ENCODE data around the gene SPOCK1. TPM values are rescaled to one million over a fixed set of nuclear protein-coding genes. Genes with fewer than 3 reads are reported as not detected.

The SPOCK1 gene
- polyA plus RNA-seq, 1 experiment, result 304 TPM

DNA sequence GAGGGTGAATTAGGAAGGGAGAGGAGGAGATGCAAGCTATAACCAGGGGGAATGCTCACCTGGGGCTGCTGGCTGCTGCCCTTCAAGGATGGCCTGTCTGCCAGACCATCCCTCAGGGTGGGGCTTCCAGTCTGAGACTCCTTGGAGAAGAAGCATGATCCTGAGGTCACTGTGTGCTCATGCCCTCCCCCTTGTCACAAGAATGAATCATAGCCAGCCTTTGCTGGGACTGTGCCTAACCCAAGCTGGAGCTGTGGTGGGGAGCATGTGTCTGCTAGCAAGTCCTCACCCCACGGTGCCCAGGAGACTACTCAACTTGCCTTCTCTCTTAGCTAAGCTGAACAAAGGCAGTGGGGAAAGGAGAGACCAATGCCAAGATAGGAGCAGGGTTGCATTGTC lies 463.6 kb downstream of the SPOCK1 start:
- H3K36me3 ChIP-seq (ENCODE audit: control insufficient read depth, insufficient read depth, low read length), result no peaks in the 10 kb centered on the region
- H3K27me3 ChIP-seq (ENCODE audit: control insufficient read depth, insufficient read depth, low read length), result no peaks in the 10 kb centered on the region
- TF ChIP-seq, protein P1, sequence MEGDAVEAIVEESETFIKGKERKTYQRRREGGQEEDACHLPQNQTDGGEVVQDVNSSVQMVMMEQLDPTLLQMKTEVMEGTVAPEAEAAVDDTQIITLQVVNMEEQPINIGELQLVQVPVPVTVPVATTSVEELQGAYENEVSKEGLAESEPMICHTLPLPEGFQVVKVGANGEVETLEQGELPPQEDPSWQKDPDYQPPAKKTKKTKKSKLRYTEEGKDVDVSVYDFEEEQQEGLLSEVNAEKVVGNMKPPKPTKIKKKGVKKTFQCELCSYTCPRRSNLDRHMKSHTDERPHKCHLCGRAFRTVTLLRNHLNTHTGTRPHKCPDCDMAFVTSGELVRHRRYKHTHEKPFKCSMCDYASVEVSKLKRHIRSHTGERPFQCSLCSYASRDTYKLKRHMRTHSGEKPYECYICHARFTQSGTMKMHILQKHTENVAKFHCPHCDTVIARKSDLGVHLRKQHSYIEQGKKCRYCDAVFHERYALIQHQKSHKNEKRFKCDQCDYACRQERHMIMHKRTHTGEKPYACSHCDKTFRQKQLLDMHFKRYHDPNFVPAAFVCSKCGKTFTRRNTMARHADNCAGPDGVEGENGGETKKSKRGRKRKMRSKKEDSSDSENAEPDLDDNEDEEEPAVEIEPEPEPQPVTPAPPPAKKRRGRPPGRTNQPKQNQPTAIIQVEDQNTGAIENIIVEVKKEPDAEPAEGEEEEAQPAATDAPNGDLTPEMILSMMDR (IDR thresholded peaks at IDR 0.05; ENCODE audit: insufficient read depth, low read depth, low read length), result no peak
- no peak for DNase-seq (ENCODE audit: low read depth)
- POLR2A ChIA-PET, result no interaction called here
- H3K4me3 ChIP-seq (ENCODE audit: low read depth, low read length), result no peak overlapping the region
- CTCF ChIA-PET, result interaction anchor here (0.6 to 1.6 kb wide), 3 partner anchors 8 to 44 kb away, joined by 3 read pairs; no protein-coding TSS in a partner anchor

DNA sequence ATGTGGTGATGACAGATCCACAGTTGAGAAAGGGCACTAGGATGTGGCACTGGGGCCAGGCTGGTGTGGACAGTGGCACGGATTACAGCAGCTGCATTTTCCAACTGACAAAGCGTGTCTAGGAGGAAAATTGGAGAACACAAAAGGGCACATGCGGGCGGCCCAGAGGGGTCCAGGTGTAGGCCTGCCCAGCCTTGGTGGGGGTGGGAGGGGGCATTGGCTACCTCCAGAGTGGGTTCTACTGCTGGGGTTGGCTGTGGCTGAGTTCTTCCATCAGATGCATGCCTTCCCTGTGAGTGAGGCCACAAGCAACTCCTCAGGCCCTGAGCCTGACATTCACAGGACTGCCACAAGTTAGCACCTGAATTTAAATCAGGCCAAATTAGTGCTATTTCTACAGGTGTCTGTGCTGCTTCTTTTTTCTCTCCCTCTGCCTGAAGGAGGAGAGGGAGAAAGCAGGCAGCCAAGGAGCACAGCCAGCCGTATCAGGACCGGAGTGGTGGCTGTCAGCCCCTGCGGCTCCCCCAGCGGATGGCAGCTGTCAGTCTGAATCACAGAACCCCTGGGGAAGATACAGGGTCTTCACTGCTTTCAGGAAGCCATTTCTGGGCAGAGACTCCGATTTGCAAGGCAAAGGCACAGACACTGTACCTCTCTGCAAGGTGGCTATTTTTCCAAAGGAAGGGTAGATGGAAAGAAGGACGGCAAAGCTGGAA lies 464.2 kb downstream of the SPOCK1 start:
- ChIA-PET CTCF (interaction anchor here (0.7 to 1.6 kb wide), 2 partner anchors 8 to 44 kb away, joined by 3 read pairs; no protein-coding TSS in a partner anchor), POLR2A (no interaction called here)
- DNase-seq (ENCODE audit: low read depth), result no peak
- TF ChIP-seq, protein P1 (IDR thresholded peaks at IDR 0.05; ENCODE audit: insufficient read depth, low read depth, low read length), result no peak
- Histone ChIP-seq H3K36me3 (ENCODE audit: control insufficient read depth, insufficient read depth, low read length) (no peaks in the 10 kb centered on the region), H3K4me3 (ENCODE audit: low read depth, low read length) (no peak overlapping the region), H3K27me3 (ENCODE audit: control insufficient read depth, insufficient read depth, low read length) (no peaks in the 10 kb centered on the region)

DNA sequence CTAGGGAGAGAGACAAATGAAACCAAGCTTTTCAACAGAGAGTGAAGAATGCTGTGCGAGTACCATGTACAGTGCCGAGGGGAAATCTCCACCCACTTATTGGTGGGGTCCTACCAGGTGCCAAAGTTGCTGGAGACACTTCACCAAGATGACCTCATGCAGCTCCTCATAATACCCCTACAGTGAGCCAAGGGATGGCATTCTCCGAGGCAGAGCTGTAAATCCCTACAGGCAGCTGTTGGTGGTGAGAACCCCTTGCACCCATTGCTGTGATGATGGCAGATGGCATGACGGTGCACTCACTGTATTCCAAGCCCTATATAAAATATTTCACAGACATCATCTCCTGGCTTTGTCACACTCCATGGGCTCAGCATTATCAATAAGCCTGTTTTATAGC lies 464.9 kb downstream of the SPOCK1 start:
- Histone ChIP-seq H3K4me3 (ENCODE audit: low read depth, low read length) (no peak overlapping the region), H3K36me3 (ENCODE audit: control insufficient read depth, insufficient read depth, low read length) (no peaks in the 10 kb centered on the region), H3K27me3 (ENCODE audit: control insufficient read depth, insufficient read depth, low read length) (no peaks in the 10 kb centered on the region)
- TF ChIP-seq, protein P1 (IDR thresholded peaks at IDR 0.05; ENCODE audit: insufficient read depth, low read depth, low read length), result no peak
- no peak for DNase-seq (ENCODE audit: low read depth)
- ChIA-PET POLR2A (no interaction called here), CTCF (no interaction called here)

DNA sequence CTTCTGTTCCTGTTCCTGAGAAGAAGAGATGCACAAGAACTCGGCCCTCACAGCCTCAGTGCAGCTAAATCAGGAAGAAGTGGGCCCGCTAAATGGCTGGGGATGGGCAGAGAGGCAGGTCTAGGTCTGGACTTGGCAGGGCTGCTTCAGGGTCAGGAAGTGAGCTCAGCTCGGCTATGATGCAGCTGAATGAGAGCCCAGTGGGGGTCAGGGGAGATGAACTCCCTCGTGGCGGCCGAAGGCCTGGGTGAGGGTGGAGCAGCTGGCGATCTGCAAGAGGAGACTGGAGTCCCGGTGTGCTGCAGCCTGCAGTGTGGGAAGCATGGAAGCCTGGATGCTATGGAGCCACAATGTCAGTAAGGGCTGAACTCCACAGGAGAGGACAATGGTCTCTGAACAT lies 466.2 kb downstream of the SPOCK1 start:
- TF ChIP-seq, protein P1 (IDR thresholded peaks at IDR 0.05; ENCODE audit: insufficient read depth, low read depth, low read length), result no peak
- DNase-seq (ENCODE audit: low read depth), result no peak
- ChIA-PET CTCF (no interaction called here), POLR2A (no interaction called here)
- Histone ChIP-seq H3K36me3 (ENCODE audit: control insufficient read depth, insufficient read depth, low read length) (no peaks in the 10 kb centered on the region), H3K4me3 (ENCODE audit: low read depth, low read length) (no peak overlapping the region), H3K27me3 (ENCODE audit: control insufficient read depth, insufficient read depth, low read length) (no peaks in the 10 kb centered on the region)

DNA sequence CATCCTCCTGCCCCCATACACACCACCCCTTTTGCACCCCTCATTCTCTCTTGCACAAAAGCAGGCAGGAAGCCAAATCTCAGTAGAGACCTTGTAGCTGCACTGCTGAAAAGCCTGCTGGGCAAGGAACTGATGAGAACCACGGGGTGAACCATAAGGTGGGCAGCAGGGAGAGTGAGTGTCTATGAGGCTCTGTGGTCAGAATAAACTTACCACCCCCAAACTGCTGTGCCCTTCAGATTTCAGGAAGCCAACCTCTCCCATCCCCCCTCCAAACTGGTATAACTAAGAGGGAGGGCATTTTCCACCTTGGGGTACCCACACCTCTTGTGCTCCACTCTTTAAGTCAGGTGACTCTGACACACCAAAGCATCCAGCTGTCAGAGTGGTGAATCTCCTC lies 471.4 kb downstream of the SPOCK1 start:
- ChIA-PET CTCF (interaction anchor here (0.6 to 1.2 kb wide), 3 partner anchors 8 to 99 kb away, joined by 3 read pairs; no protein-coding TSS in a partner anchor), POLR2A (no interaction called here)
- no peak for DNase-seq (ENCODE audit: low read depth)
- Histone ChIP-seq H3K4me3 (ENCODE audit: low read depth, low read length) (no peak overlapping the region), H3K36me3 (ENCODE audit: control insufficient read depth, insufficient read depth, low read length) (no peaks in the 10 kb centered on the region), H3K27me3 (ENCODE audit: control insufficient read depth, insufficient read depth, low read length) (no peaks in the 10 kb centered on the region)
- TF ChIP-seq, protein P1 (IDR thresholded peaks at IDR 0.05; ENCODE audit: insufficient read depth, low read depth, low read length), result no peak
